ENCODE data around the gene MTR. TPM values are rescaled to one million over a fixed set of nuclear protein-coding genes. Genes with fewer than 3 reads are reported as not detected.

MTR gene
- total and polyA plus RNA-seq, 11 donors: 11.8 to 84.2 (median 47.4) TPM

DNA sequence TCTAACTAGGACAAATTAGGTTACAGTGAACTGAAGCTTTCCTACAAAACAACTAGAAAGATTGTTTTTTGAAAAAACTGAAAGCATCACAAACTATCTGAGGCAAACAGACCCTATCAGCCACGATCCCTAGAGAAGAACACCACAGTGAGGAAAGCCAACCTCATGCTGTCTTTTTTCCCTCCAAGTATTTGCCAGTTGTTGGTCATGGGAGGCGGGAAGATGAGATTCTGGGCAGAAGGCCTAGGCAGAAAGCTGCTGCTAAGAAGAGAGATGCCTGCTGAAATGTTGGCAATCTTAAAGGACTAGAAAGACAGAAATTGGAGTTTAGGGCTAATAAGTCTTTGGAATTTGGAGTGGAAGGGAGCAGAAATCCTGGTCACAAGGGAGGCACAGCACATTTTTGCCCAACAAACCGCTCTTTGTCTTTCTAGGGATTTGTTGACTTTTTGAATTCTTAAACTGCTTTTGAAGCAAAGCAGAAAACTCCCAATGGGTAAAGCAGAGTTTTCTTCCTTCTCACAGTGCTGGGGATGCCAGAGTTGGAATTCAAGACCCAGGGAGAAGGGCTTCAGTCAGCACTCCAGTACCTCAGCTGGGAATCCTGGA lies 125.3 kb downstream of the MTR start:
- TF ChIP-seq POLR2A (IDR thresholded peaks at IDR 0.05) (no peak), CTCF (IDR thresholded peaks at IDR 0.05) (no peak)
- no peak for ATAC-seq
- H3K36me3 ChIP-seq: peaks cover 0 to 20% (median 0%) of the 10 kb centered on the region in 9 donors
- H3K4me3 ChIP-seq: no peak overlapping the region
- no peak for DNase-seq
- WGBS, 4 donors: 69 to 85% (median 70%) methylated on average over 3 of the region's 3 CpGs
- peaks cover 0 to 5% (median 0%) of the 10 kb centered on the region in 12 donors for H3K4me1 ChIP-seq
- H3K27ac ChIP-seq: no peak overlapping the region
- no peaks in the 10 kb centered on the region for H3K27me3 ChIP-seq
- H3K9me3 ChIP-seq: peaks cover 0 to 26% (median 14%) of the 10 kb centered on the region in 12 donors
- intact Hi-C loops (cut with DNase I): no loop called here

DNA sequence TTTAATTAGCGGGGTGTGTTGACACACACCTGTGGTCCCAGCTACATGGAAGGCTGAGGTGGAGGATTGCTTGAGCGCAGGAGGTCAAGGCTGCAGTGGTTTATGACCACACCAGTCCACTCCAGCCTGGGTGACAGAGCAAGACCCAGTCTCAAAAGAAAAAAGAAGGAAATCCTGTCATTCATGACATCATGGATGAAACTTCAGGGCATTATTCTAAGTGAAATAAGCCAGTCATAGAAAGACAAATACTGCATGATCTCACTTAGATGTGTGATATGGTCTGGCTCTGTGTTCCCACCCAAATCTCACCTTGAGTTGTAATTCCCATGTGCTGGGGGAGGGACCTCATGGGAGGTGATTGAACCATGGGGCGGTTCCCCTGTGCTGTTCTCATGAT lies 126.5 kb downstream of the MTR start:
- no peak for TF ChIP-seq POLR2A (IDR thresholded peaks at IDR 0.05)
- no peak for TF ChIP-seq CTCF (IDR thresholded peaks at IDR 0.05)
- Histone ChIP-seq H3K4me1 (peaks cover 0 to 5% (median 0%) of the 10 kb centered on the region in 12 donors), H3K36me3 (peaks cover 0 to 15% (median 0%) of the 10 kb centered on the region in 9 donors), H3K9me3 (peaks cover 0 to 18% (median 12%) of the 10 kb centered on the region in 12 donors), H3K4me3 (no peak overlapping the region), H3K27ac (no peak overlapping the region), H3K27me3 (no peaks in the 10 kb centered on the region)
- no peak for DNase-seq
- WGBS, 4 donors: 87 to 100% (median 94%) methylated on average over 3 of the region's 3 CpGs
- no peak for ATAC-seq
- intact Hi-C loops (cut with DNase I): no loop called here

GRCh38 chr1:236922190-236922589 lies 127.1 kb downstream of the MTR start:
- Histone ChIP-seq H3K27me3 (no peaks in the 10 kb centered on the region), H3K36me3 (peaks cover 0 to 10% (median 0%) of the 10 kb centered on the region in 9 donors), H3K9me3 (peaks cover 0 to 12% (median 8%) of the 10 kb centered on the region in 12 donors), H3K4me3 (no peak overlapping the region), H3K4me1 (peaks cover 0 to 5% (median 0%) of the 10 kb centered on the region in 12 donors), H3K27ac (no peak overlapping the region)
- TF ChIP-seq POLR2A (IDR thresholded peaks at IDR 0.05) (no peak), CTCF (IDR thresholded peaks at IDR 0.05) (no peak)
- 38 to 74% (median 58%) methylated on average over 2 of the region's 2 CpGs for WGBS, 4 donors
- ATAC-seq (peak; percentile 57 to 82 (median 77)), DNase-seq (no peak)
- intact Hi-C loops (cut with DNase I): no loop called here

GRCh38 chr1:236925386-236925785 lies 130.3 kb downstream of the MTR start:
- H3K27ac ChIP-seq: no peak overlapping the region
- TF ChIP-seq POLR2A (IDR thresholded peaks at IDR 0.05) (no peak), CTCF (IDR thresholded peaks at IDR 0.05) (no peak)
- 85 to 94% (median 88%) methylated on average over 4 of the region's 4 CpGs for WGBS, 4 donors
- intact Hi-C loops (cut with DNase I): no loop called here
- peaks cover 0 to 2% (median 0%) of the 10 kb centered on the region in 9 donors for H3K27me3 ChIP-seq
- peaks cover 0 to 3% (median 0%) of the 10 kb centered on the region in 12 donors for H3K9me3 ChIP-seq
- ATAC-seq (no peak), DNase-seq (no peak)
- H3K4me3 ChIP-seq: no peak overlapping the region
- peaks cover 0 to 5% (median 0%) of the 10 kb centered on the region in 12 donors for H3K4me1 ChIP-seq
- no peaks in the 10 kb centered on the region for H3K36me3 ChIP-seq

Measured in heart left ventricle (tissue), 16 donors.